Measurements from ENCODE around the gene ADAT3. TPM values are rescaled to one million over a fixed set of nuclear protein-coding genes. Genes with fewer than 3 reads are reported as not detected.

The ADAT3 gene
- total RNA-seq, 3 donors from 2014 or later (not counting 1 experiment from before 2014, with no cell fraction given) = 13.0 to 20.9 (median 13.1) TPM

- ATAC-seq = no peak
- WGBS (ENCODE audit: insufficient coverage) = 90% methylated on average over 23 of the region's 23 CpGs
- no peak for TF ChIP-seq CTCF (IDR thresholded peaks at IDR 0.05)
- intact Hi-C loops (cut with micrococcal nuclease) = no loop called here
- Histone ChIP-seq H3K4me3 (ENCODE audit: low read length) (no peak overlapping the region), H3K9me3 (ENCODE audit: control insufficient read depth, insufficient read depth, low read length) (no peaks in the 10 kb centered on the region), H3K27ac (ENCODE audit: low read length) (no peak overlapping the region), H3K36me3 (ENCODE audit: control insufficient read depth, insufficient read depth, low read length) (peaks cover 13% of the 10 kb centered on the region), H3K27me3 (ENCODE audit: control insufficient read depth, insufficient read depth, low read length) (no peaks in the 10 kb centered on the region), H3K4me1 (ENCODE audit: control insufficient read depth, insufficient read depth, low read length) (peaks cover 17% of the 10 kb centered on the region)
- Mint-ChIP-seq H3K4me1 (peaks cover 16 to 22% of the 10 kb centered on the region in 2 donors), H3K9me3 (no peaks in the 10 kb centered on the region), H3K36me3 (no peaks in the 10 kb centered on the region), H3K27ac (no peak overlapping the region), H3K27me3 (ENCODE audit: low read depth in 2 of 2) (no peaks in the 10 kb centered on the region), H3K4me3 (no peak overlapping the region)
- DNase-seq = no peak
Measured at GRCh38 chr19:1913781-1914577, 8.8 kb downstream of the ADAT3 start.

GRCh38 chr19:1914826-1915341 lies 9.7 kb downstream of the ADAT3 start:
- no peaks in the 10 kb centered on the region for H3K9me3 ChIP-seq (ENCODE audit: control insufficient read depth, insufficient read depth, low read length)
- H3K27ac ChIP-seq (ENCODE audit: low read length) = no peak overlapping the region
- Mint-ChIP-seq H3K27me3 (ENCODE audit: low read depth in 2 of 2) (no peaks in the 10 kb centered on the region), H3K36me3 (no peaks in the 10 kb centered on the region), H3K27ac (peak overlapping the region in 1 of 2 donors; percentile 40), H3K4me3 (no peak overlapping the region), H3K9me3 (no peaks in the 10 kb centered on the region), H3K4me1 (peaks cover 7 to 13% of the 10 kb centered on the region in 2 donors)
- DNase-seq (no peak), ATAC-seq (no peak)
- no peak for TF ChIP-seq CTCF (IDR thresholded peaks at IDR 0.05)
- no peak overlapping the region for H3K4me3 ChIP-seq (ENCODE audit: low read length)
- H3K27me3 ChIP-seq (ENCODE audit: control insufficient read depth, insufficient read depth, low read length) = no peaks in the 10 kb centered on the region
- 84% methylated on average over 23 of the region's 23 CpGs for WGBS (ENCODE audit: insufficient coverage)
- peaks cover 16% of the 10 kb centered on the region for H3K36me3 ChIP-seq (ENCODE audit: control insufficient read depth, insufficient read depth, low read length)
- peaks cover 8% of the 10 kb centered on the region for H3K4me1 ChIP-seq (ENCODE audit: control insufficient read depth, insufficient read depth, low read length)
- intact Hi-C loops (cut with micrococcal nuclease) = no loop called here

- no peak overlapping the region for H3K27ac Mint-ChIP-seq
- H3K27me3 ChIP-seq (ENCODE audit: control insufficient read depth, insufficient read depth, low read length) = no peaks in the 10 kb centered on the region
- 74% methylated on average over 17 of the region's 17 CpGs for WGBS (ENCODE audit: insufficient coverage)
- ATAC-seq (no peak), DNase-seq (no peak)
- intact Hi-C loops (cut with micrococcal nuclease) = no loop called here
- no peak for TF ChIP-seq CTCF (IDR thresholded peaks at IDR 0.05)
- H3K4me1 ChIP-seq (ENCODE audit: control insufficient read depth, insufficient read depth, low read length) = no peaks in the 10 kb centered on the region
- H3K27me3 Mint-ChIP-seq (ENCODE audit: low read depth in 2 of 2) = no peaks in the 10 kb centered on the region
- H3K4me3 Mint-ChIP-seq = no peak overlapping the region
- no peaks in the 10 kb centered on the region for H3K9me3 ChIP-seq (ENCODE audit: control insufficient read depth, insufficient read depth, low read length)
- no peaks in the 10 kb centered on the region for H3K36me3 Mint-ChIP-seq
- H3K4me3 ChIP-seq (ENCODE audit: low read length) = no peak overlapping the region
- peaks cover 24% of the 10 kb centered on the region for H3K36me3 ChIP-seq (ENCODE audit: control insufficient read depth, insufficient read depth, low read length)
- H3K9me3 Mint-ChIP-seq = no peaks in the 10 kb centered on the region
- H3K4me1 Mint-ChIP-seq = peaks cover 0 to 7% of the 10 kb centered on the region in 2 donors
- no peak overlapping the region for H3K27ac ChIP-seq (ENCODE audit: low read length)
Measured at GRCh38 chr19:1917146-1917545, 11.9 kb downstream of the ADAT3 start.
